ENCODE measurements around the gene EDIL3. TPM values are rescaled to one million over a fixed set of nuclear protein-coding genes. Genes with fewer than 3 reads are reported as not detected.

The EDIL3 gene
- total RNA-seq, 3 donors from 2014 or later, result 29.7 to 39.8 (median 39.6) TPM

GRCh38 chr5:84119252-84119651, 265.4 kb downstream of the EDIL3 start:
- H3K4me1 ChIP-seq (ENCODE audit: low read depth), result no peaks in the 10 kb centered on the region
- H3K4me3 ChIP-seq, result no peak overlapping the region
- no peak for ATAC-seq
- no peaks in the 10 kb centered on the region for H3K36me3 ChIP-seq (ENCODE audit: low read depth)
- intact Hi-C loops (cut with DNase I, micrococcal nuclease), result no loop called here
- TF ChIP-seq CTCF (IDR thresholded peaks at IDR 0.05), result no peak
- H3K9me3 ChIP-seq, result no peaks in the 10 kb centered on the region
- DNase-seq, result no peak

GRCh38 chr5:84118551-84118950, 266.1 kb downstream of the EDIL3 start:
- no peak for DNase-seq
- no peak overlapping the region for H3K4me3 ChIP-seq
- ATAC-seq, result no peak
- TF ChIP-seq CTCF (IDR thresholded peaks at IDR 0.05), result no peak
- H3K4me1 ChIP-seq (ENCODE audit: low read depth), result no peaks in the 10 kb centered on the region
- intact Hi-C loops (cut with DNase I, micrococcal nuclease), result no loop called here
- no peaks in the 10 kb centered on the region for H3K9me3 ChIP-seq
- H3K36me3 ChIP-seq (ENCODE audit: low read depth), result no peaks in the 10 kb centered on the region

- ATAC-seq (no peak), DNase-seq (no peak)
- Histone ChIP-seq H3K9me3 (no peaks in the 10 kb centered on the region), H3K4me3 (no peak overlapping the region), H3K4me1 (ENCODE audit: low read depth) (no peaks in the 10 kb centered on the region), H3K36me3 (ENCODE audit: low read depth) (no peaks in the 10 kb centered on the region)
- intact Hi-C loops (cut with DNase I, micrococcal nuclease), result no loop called here
- TF ChIP-seq CTCF (IDR thresholded peaks at IDR 0.05), result no peak
Observed at GRCh38 chr5:84115727-84116126, 269.0 kb downstream of the EDIL3 start.

GRCh38 chr5:84113246-84114105, 271.2 kb downstream of the EDIL3 start:
- Histone ChIP-seq H3K9me3 (no peaks in the 10 kb centered on the region), H3K36me3 (ENCODE audit: low read depth) (no peaks in the 10 kb centered on the region), H3K4me3 (no peak overlapping the region), H3K4me1 (ENCODE audit: low read depth) (no peaks in the 10 kb centered on the region)
- intact Hi-C loops (cut with DNase I, micrococcal nuclease), result no loop called here
- TF ChIP-seq CTCF (IDR thresholded peaks at IDR 0.05), result no peak
- ATAC-seq (no peak), DNase-seq (no peak)

GRCh38 chr5:84092738-84093137, 291.9 kb downstream of the EDIL3 start:
- TF ChIP-seq CTCF (IDR thresholded peaks at IDR 0.05), result no peak
- no peak overlapping the region for H3K4me3 ChIP-seq
- H3K4me1 ChIP-seq (ENCODE audit: low read depth), result no peaks in the 10 kb centered on the region
- intact Hi-C loops (cut with DNase I, micrococcal nuclease), result no loop called here
- ATAC-seq (peak; percentile 38), DNase-seq (no peak)
- H3K9me3 ChIP-seq, result peaks cover 9% of the 10 kb centered on the region
- no peaks in the 10 kb centered on the region for H3K36me3 ChIP-seq (ENCODE audit: low read depth)
